T-cell (primary cell): ENCODE data around the gene MUC5B. TPM values are rescaled to one million over a fixed set of nuclear protein-coding genes. Genes with fewer than 3 reads are reported as not detected.

ENCODE experiments used
- ATAC-seq, 4 experiments: fragments of 200-7000 bp in 3 of 4; fragments of 150-1000 bp in 1 of 4; cut with Tn5 transposase; replicated peaks in 1 of 4; 1 replicate in 3 of 4; 2 replicates in 1 of 4; pipeline ENCODE4 v1.10.0; 2021; ENCODE audit warnings: moderate library complexity in 3 of 4, mild to moderate bottlenecking in 2 of 4, moderate number of reproducible peaks in 1 of 4
- CTCF ChIA-PET, 2 donors: fragments of 300-600 bp; sonication (Branson Sonifier 250); formaldehyde crosslinking; loops; one replicate each; lab custom pipeline; 2022; ENCODE audit warnings: antibody characterized with exemption in 2 of 2; lab: Charles Lee
- POLR2A ChIA-PET, 2 donors: fragments of 300-600 bp; sonication (Branson Sonifier 250); formaldehyde crosslinking; loops; one replicate each; lab custom pipeline; 2022; ENCODE audit warnings: antibody characterized with exemption in 2 of 2; lab: Charles Lee
- DNase-seq, 35 experiments: peaks; one replicate each; pipeline versions ENCODE4 v3.0.0 to v3.0.0-alpha.2; 2013 to 2023
- H3K27ac ChIP-seq: one replicate; pipeline ENCODE4 v1.5.1; 2013; ENCODE audit warnings: low read length
- H3K27me3 ChIP-seq, 2 experiments: replicated peaks in 1 of 2; 1 replicate in 1 of 2; 2 replicates in 1 of 2; pipeline versions ENCODE4 v1.6.1 to v1.7.0; 2013; ENCODE audit warnings: low read length in 1 of 2, mixed read lengths in 1 of 2; ENCODE audit not compliant: control insufficient read depth in 2 of 2, insufficient read depth in 2 of 2; ENCODE audit errors: extremely low read depth in 1 of 2
- H3K36me3 ChIP-seq, 2 donors: 1 replicate in 1 of 2; 2 replicates in 1 of 2; pipeline versions ENCODE4 v1.6.1 to v1.7.0; 2013; ENCODE audit warnings: low read length in 1 of 2; ENCODE audit not compliant: control insufficient read depth in 2 of 2, insufficient read depth in 1 of 2; ENCODE audit errors: extremely low read depth in 1 of 2
- H3K4me1 ChIP-seq, 2 experiments: 1 replicate in 1 of 2; 2 replicates in 1 of 2; pipeline versions ENCODE4 v1.6.1 to v1.7.0; 2013; ENCODE audit warnings: low read length in 2 of 2, mixed read lengths in 1 of 2; ENCODE audit not compliant: insufficient read depth in 2 of 2, control insufficient read depth in 1 of 2; ENCODE audit errors: extremely low read depth in 1 of 2
- H3K4me3 ChIP-seq, 2 donors: 1 replicate in 1 of 2; 2 replicates in 1 of 2; pipeline versions ENCODE4 v1.5.1 to v1.7.0; 2013; ENCODE audit warnings: mild to moderate bottlenecking in 2 of 2, low read length in 1 of 2, moderate library complexity in 1 of 2; ENCODE audit not compliant: control insufficient read depth in 1 of 2; ENCODE audit errors: extremely low read depth in 1 of 2
- H3K9me3 ChIP-seq: 2 replicates; pipeline ENCODE4 v1.7.0; 2013
- H3K27ac Mint-ChIP-seq, 2 donors: one replicate each; pipeline ENCODE4 v1.8.0; 2020 to 2021; ENCODE audit warnings: mild to moderate bottlenecking in 2 of 2, mixed read lengths in 2 of 2
- H3K27me3 Mint-ChIP-seq, 2 donors: one replicate each; pipeline ENCODE4 v1.8.0; 2021 to 2022; ENCODE audit warnings: mixed read lengths in 2 of 2
- H3K36me3 Mint-ChIP-seq: one replicate; pipeline ENCODE4 v1.8.0; 2021; ENCODE audit warnings: mixed read lengths
- H3K4me1 Mint-ChIP-seq, 3 donors: one replicate each; pipeline ENCODE4 v1.8.0; 2020 to 2022; ENCODE audit warnings: mixed read lengths in 3 of 3, mild to moderate bottlenecking in 1 of 3
- H3K4me3 Mint-ChIP-seq, 3 donors: one replicate each; pipeline ENCODE4 v1.8.0; 2020 to 2022; ENCODE audit warnings: mild to moderate bottlenecking in 3 of 3, mixed read lengths in 3 of 3, moderate library complexity in 3 of 3
- H3K9me3 Mint-ChIP-seq, 3 donors: one replicate each; pipeline ENCODE4 v1.8.0; 2020 to 2022; ENCODE audit warnings: mixed read lengths in 3 of 3
- WGBS: methylation state at CpG from one replicate; pipeline ENCODE4 v1.1.5; 2013; ENCODE audit warnings: missing lambda C conversion rate; ENCODE audit not compliant: insufficient coverage; 5-methylcytosine and 5-hydroxymethylcytosine counted together
- total RNA-seq, 35 experiments: library from RNA in 6 of 35; stranded (reverse) in 6 of 35; fragments of 120-200 nt in 1 of 35; gene quantifications; one replicate each; pipeline versions ENCODE4 v1.2.1 to v1.2.4 and lab custom pipeline; 2013 to 2026

MUC5B gene
- total RNA-seq, 5 donors from 2014 or later (not counting 1 experiment from before 2014, with no cell fraction given), result 1.8 to 4.0 (median 3.6) TPM; not detected in 2

DNA sequence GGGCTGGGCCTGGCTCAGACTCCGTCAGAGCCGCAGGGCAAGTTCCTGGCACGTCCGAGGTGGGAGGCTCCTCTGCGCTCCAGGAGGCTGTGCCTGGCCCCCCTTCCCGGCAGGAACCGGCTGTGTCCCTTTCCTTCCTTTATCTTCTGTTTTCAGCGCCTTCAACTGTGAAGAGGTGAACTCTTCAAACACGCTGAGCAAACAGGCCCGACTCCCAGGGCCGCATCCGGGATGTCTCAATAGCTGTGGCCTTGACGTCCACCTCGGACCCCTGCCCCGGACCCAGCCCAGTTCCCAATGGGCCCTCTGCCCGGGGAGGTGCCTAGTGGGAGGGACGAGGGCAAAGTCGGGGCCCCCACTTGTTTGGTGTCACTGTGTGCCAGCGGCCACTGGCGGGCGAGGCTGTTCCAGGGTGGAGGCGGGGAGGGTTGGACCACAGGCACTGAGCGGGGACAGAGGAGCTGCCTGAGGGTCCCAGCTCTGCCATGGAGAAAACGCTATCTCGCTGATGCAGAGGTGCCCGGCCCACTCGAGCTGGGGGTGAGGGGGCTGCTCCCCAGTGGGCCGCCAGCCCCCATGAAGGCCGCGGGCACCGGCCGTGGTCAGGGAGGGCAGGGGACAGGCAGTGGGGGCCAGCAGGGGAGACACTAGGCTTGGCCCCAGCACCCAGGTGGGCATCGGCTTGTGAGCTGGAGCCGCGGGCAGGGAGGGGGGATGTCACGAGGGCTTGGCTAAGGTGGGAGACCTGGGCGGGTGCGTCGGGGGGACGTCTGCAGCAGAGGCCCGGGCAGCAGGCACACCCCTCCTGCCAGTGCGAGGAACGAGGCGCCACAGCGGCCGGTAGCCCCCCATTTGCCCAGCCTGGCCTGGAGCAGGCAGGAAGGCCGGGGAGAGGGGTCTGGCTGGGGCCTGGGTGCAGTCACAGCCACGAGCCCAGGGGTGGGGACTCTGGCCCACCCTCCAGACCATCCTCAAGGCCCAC, 2.7 kb upstream of the MUC5B start:
- Histone ChIP-seq H3K9me3 (no peaks in the 10 kb centered on the region), H3K36me3 (no peaks in the 10 kb centered on the region), H3K4me1 (no peaks in the 10 kb centered on the region), H3K27ac (no peak overlapping the region), H3K4me3 (no peak overlapping the region), H3K27me3 (peaks cover 0 to 62% of the 10 kb centered on the region in 2 experiments)
- Mint-ChIP-seq H3K4me1 (no peaks in the 10 kb centered on the region), H3K36me3 (no peaks in the 10 kb centered on the region), H3K27me3 (peaks cover 11 to 18% of the 10 kb centered on the region in 2 donors), H3K27ac (no peak overlapping the region), H3K4me3 (no peak overlapping the region), H3K9me3 (no peaks in the 10 kb centered on the region)
- no peak for DNase-seq
- ChIA-PET CTCF (interaction anchor here in 1 of 2 donors (1.2 kb wide), 1 partner anchor 16 kb away, joined by 4 read pairs; no protein-coding TSS in a partner anchor), POLR2A (no interaction called here)
- 68% methylated on average over 41 of the region's 48 CpGs for WGBS
- ATAC-seq, result no peak

GRCh38 chr11:1220941-1221721, 1.7 kb upstream of the MUC5B start:
- Mint-ChIP-seq H3K36me3 (no peaks in the 10 kb centered on the region), H3K27me3 (peaks cover 11 to 18% of the 10 kb centered on the region in 2 donors), H3K4me3 (no peak overlapping the region), H3K27ac (peak overlapping the region in 1 of 2 donors; percentile 39), H3K9me3 (no peaks in the 10 kb centered on the region), H3K4me1 (no peaks in the 10 kb centered on the region)
- Histone ChIP-seq H3K4me1 (no peaks in the 10 kb centered on the region), H3K27me3 (peaks cover 0 to 62% of the 10 kb centered on the region in 2 experiments), H3K27ac (no peak overlapping the region), H3K36me3 (no peaks in the 10 kb centered on the region), H3K4me3 (no peak overlapping the region), H3K9me3 (no peaks in the 10 kb centered on the region)
- WGBS, result 38% methylated on average over 18 of the region's 28 CpGs
- ATAC-seq, result no peak
- no peak for DNase-seq
- ChIA-PET POLR2A (no interaction called here), CTCF (interaction anchor here in 1 of 2 donors (1.2 kb wide), 1 partner anchor 17 kb away, joined by 4 read pairs; no protein-coding TSS in a partner anchor)

- H3K9me3 Mint-ChIP-seq, result no peaks in the 10 kb centered on the region
- Histone ChIP-seq H3K27me3 (peaks cover 0 to 62% of the 10 kb centered on the region in 2 experiments), H3K36me3 (no peaks in the 10 kb centered on the region), H3K27ac (no peak overlapping the region), H3K9me3 (no peaks in the 10 kb centered on the region), H3K4me3 (no peak overlapping the region), H3K4me1 (no peaks in the 10 kb centered on the region)
- no peak overlapping the region for H3K4me3 Mint-ChIP-seq
- no peaks in the 10 kb centered on the region for H3K36me3 Mint-ChIP-seq
- no peak overlapping the region for H3K27ac Mint-ChIP-seq
- ChIA-PET CTCF (no interaction called here), POLR2A (no interaction called here)
- 87% methylated on average over 21 of the region's 23 CpGs for WGBS
- H3K27me3 Mint-ChIP-seq, result peaks cover 11 to 17% of the 10 kb centered on the region in 2 donors
- H3K4me1 Mint-ChIP-seq, result no peaks in the 10 kb centered on the region
- ATAC-seq (no peak), DNase-seq (no peak)
These were observed 986 bp upstream of the MUC5B start for GRCh38 chr11:1221848-1222311.

- ChIA-PET CTCF (no interaction called here), POLR2A (no interaction called here)
- Histone ChIP-seq H3K27me3 (peaks cover 0 to 62% of the 10 kb centered on the region in 2 experiments), H3K27ac (no peak overlapping the region), H3K9me3 (no peaks in the 10 kb centered on the region), H3K36me3 (no peaks in the 10 kb centered on the region), H3K4me3 (no peak overlapping the region), H3K4me1 (no peaks in the 10 kb centered on the region)
- no peaks in the 10 kb centered on the region for H3K9me3 Mint-ChIP-seq
- no peak overlapping the region for H3K4me3 Mint-ChIP-seq
- ATAC-seq (no peak), DNase-seq (no peak)
- H3K27me3 Mint-ChIP-seq, result peaks cover 7 to 12% of the 10 kb centered on the region in 2 donors
- no peak overlapping the region for H3K27ac Mint-ChIP-seq
- H3K36me3 Mint-ChIP-seq, result no peaks in the 10 kb centered on the region
- 76% methylated on average over 17 of the region's 22 CpGs for WGBS
- no peaks in the 10 kb centered on the region for H3K4me1 Mint-ChIP-seq
These were observed 662 bp downstream of the MUC5B start for GRCh38 chr11:1223346-1224110.

- POLR2A ChIA-PET, result no interaction called here
- Mint-ChIP-seq H3K4me3 (no peak overlapping the region), H3K9me3 (no peaks in the 10 kb centered on the region), H3K27me3 (peaks cover 7 to 12% of the 10 kb centered on the region in 2 donors), H3K27ac (no peak overlapping the region), H3K4me1 (no peaks in the 10 kb centered on the region), H3K36me3 (no peaks in the 10 kb centered on the region)
- no peaks in the 10 kb centered on the region for H3K36me3 ChIP-seq
- peaks cover 0 to 56% of the 10 kb centered on the region in 2 experiments for H3K27me3 ChIP-seq
- ATAC-seq (no peak), DNase-seq (no peak)
- 62% methylated on average over 6 of the region's 7 CpGs for WGBS
- no peak overlapping the region for H3K27ac ChIP-seq
- CTCF ChIA-PET, result no interaction called here
- no peaks in the 10 kb centered on the region for H3K9me3 ChIP-seq
- no peak overlapping the region for H3K4me3 ChIP-seq
- H3K4me1 ChIP-seq, result no peaks in the 10 kb centered on the region
These were observed 1.2 kb downstream of the MUC5B start for GRCh38 chr11:1224111-1224490.
